Ishikawa (cell line): ENCODE results near the gene ZNF829.

Experiments used
- CEBPB ChIP-seq: IDR thresholded peaks from 2 replicates; pipeline ENCODE4 v1.6.1; 2012
- CREB1 ChIP-seq: IDR thresholded peaks from 2 replicates; pipeline ENCODE4 v1.6.1; 2012; ENCODE audit warnings: low read depth
- EGR1 ChIP-seq: IDR thresholded peaks from 2 replicates; pipeline ENCODE4 v1.6.1; 2012
- EP300 ChIP-seq: IDR thresholded peaks from 2 replicates; pipeline ENCODE4 v1.6.1; 2012; ENCODE audit warnings: borderline replicate concordance
- NFIC ChIP-seq: IDR thresholded peaks from 2 replicates; pipeline ENCODE4 v1.6.1; 2012
- RAD21 ChIP-seq: IDR thresholded peaks from 2 replicates; pipeline ENCODE4 v1.6.1; 2012; ENCODE audit warnings: low read depth
- TAF1 ChIP-seq: IDR thresholded peaks from 2 replicates; pipeline ENCODE4 v1.6.1; 2012; ENCODE audit warnings: low read depth, mild to moderate bottlenecking
- TEAD4 ChIP-seq: IDR thresholded peaks from 2 replicates; pipeline ENCODE4 v1.6.1; 2012
- YY1 ChIP-seq: IDR thresholded peaks from 2 replicates; pipeline ENCODE4 v1.6.1; 2012; ENCODE audit warnings: low read depth
- ZBTB7A ChIP-seq: IDR thresholded peaks from 2 replicates; pipeline ENCODE4 v1.6.1; 2012; ENCODE audit warnings: low read depth
- TF ChIP-seq, protein P1 (sequence below): IDR thresholded peaks from 2 replicates; pipeline ENCODE4 v1.6.1; 2012; ENCODE audit warnings: low read depth, mild to moderate bottlenecking
- TF ChIP-seq, protein P2 (sequence below): IDR thresholded peaks from 2 replicates; pipeline ENCODE4 v1.6.1; 2012

DNA sequence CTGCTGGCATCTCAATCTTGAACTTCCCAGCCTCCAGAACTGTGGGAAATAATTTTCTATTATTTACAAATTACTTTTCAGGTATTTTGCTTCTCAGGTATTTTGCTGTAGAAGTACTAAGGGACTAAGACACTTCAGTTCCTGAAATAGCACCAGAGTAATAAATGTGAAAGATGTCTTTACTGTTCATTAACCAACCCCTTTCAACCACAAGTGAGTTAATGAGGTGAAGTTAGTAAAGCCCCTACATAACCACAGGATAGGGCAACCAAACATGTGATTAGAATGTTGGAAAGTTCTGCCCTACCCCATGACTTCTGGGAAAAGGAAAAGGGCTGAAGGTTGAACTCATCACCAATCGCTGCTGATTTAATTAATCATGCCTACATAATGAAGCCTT lies 68.1 kb downstream of the ZNF829 start:
- TF ChIP-seq, protein P1, sequence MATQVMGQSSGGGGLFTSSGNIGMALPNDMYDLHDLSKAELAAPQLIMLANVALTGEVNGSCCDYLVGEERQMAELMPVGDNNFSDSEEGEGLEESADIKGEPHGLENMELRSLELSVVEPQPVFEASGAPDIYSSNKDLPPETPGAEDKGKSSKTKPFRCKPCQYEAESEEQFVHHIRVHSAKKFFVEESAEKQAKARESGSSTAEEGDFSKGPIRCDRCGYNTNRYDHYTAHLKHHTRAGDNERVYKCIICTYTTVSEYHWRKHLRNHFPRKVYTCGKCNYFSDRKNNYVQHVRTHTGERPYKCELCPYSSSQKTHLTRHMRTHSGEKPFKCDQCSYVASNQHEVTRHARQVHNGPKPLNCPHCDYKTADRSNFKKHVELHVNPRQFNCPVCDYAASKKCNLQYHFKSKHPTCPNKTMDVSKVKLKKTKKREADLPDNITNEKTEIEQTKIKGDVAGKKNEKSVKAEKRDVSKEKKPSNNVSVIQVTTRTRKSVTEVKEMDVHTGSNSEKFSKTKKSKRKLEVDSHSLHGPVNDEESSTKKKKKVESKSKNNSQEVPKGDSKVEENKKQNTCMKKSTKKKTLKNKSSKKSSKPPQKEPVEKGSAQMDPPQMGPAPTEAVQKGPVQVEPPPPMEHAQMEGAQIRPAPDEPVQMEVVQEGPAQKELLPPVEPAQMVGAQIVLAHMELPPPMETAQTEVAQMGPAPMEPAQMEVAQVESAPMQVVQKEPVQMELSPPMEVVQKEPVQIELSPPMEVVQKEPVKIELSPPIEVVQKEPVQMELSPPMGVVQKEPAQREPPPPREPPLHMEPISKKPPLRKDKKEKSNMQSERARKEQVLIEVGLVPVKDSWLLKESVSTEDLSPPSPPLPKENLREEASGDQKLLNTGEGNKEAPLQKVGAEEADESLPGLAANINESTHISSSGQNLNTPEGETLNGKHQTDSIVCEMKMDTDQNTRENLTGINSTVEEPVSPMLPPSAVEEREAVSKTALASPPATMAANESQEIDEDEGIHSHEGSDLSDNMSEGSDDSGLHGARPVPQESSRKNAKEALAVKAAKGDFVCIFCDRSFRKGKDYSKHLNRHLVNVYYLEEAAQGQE = no peak
- TF ChIP-seq RAD21 (no peak), EP300 (no peak), TEAD4 (no peak), YY1 (no peak), TAF1 (no peak), CREB1 (no peak), ZBTB7A (no peak), CEBPB (no peak), NFIC (no peak), EGR1 (no peak)
- TF ChIP-seq, protein P2, sequence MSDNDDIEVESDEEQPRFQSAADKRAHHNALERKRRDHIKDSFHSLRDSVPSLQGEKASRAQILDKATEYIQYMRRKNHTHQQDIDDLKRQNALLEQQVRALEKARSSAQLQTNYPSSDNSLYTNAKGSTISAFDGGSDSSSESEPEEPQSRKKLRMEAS = no peak
